ENCODE measurements around the gene GLRA2.

DNA sequence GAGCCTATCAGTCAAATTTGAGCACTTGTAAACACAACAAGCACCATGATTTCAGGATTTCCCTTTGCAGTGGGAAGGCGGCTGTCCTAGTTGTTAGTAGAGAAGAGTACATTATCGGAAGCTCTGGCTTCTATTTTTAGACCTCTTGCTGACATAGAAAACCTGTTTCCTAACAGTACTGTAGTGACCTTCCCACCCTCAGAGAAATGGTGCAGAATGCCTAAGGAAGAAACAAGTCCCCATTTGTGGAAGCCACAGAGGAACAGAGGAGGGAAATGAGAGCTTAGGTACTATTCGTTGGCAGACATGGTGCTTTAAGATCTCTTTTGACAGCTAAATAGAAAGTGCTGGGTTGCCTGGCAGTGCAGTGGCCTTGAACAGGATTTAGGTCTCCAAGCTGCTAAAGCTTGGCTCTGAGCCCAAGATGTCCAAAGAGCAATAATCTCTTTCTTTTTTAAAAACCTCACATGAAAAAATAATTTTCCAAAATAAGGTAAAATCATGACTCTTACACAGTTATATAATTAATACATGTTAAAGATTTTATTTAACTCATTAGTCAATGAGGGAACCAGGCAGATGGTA, 24.9 kb downstream of the GLRA2 start:
- TF ChIP-seq, protein P1, sequence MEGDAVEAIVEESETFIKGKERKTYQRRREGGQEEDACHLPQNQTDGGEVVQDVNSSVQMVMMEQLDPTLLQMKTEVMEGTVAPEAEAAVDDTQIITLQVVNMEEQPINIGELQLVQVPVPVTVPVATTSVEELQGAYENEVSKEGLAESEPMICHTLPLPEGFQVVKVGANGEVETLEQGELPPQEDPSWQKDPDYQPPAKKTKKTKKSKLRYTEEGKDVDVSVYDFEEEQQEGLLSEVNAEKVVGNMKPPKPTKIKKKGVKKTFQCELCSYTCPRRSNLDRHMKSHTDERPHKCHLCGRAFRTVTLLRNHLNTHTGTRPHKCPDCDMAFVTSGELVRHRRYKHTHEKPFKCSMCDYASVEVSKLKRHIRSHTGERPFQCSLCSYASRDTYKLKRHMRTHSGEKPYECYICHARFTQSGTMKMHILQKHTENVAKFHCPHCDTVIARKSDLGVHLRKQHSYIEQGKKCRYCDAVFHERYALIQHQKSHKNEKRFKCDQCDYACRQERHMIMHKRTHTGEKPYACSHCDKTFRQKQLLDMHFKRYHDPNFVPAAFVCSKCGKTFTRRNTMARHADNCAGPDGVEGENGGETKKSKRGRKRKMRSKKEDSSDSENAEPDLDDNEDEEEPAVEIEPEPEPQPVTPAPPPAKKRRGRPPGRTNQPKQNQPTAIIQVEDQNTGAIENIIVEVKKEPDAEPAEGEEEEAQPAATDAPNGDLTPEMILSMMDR (IDR thresholded peaks at IDR 0.05; ENCODE audit: low read depth, low read length, missing input control): no peak
- TF ChIP-seq, protein P2, sequence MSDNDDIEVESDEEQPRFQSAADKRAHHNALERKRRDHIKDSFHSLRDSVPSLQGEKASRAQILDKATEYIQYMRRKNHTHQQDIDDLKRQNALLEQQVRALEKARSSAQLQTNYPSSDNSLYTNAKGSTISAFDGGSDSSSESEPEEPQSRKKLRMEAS (IDR thresholded peaks at IDR 0.05): no peak
- TF ChIP-seq JUND (IDR thresholded peaks at IDR 0.05) (no peak), YY1 (IDR thresholded peaks at IDR 0.05) (no peak), TAF1 (conservative IDR thresholded peaks at IDR 0.05) (no peak), RAD21 (IDR thresholded peaks at IDR 0.05) (no peak)
- TF ChIP-seq, protein P3, sequence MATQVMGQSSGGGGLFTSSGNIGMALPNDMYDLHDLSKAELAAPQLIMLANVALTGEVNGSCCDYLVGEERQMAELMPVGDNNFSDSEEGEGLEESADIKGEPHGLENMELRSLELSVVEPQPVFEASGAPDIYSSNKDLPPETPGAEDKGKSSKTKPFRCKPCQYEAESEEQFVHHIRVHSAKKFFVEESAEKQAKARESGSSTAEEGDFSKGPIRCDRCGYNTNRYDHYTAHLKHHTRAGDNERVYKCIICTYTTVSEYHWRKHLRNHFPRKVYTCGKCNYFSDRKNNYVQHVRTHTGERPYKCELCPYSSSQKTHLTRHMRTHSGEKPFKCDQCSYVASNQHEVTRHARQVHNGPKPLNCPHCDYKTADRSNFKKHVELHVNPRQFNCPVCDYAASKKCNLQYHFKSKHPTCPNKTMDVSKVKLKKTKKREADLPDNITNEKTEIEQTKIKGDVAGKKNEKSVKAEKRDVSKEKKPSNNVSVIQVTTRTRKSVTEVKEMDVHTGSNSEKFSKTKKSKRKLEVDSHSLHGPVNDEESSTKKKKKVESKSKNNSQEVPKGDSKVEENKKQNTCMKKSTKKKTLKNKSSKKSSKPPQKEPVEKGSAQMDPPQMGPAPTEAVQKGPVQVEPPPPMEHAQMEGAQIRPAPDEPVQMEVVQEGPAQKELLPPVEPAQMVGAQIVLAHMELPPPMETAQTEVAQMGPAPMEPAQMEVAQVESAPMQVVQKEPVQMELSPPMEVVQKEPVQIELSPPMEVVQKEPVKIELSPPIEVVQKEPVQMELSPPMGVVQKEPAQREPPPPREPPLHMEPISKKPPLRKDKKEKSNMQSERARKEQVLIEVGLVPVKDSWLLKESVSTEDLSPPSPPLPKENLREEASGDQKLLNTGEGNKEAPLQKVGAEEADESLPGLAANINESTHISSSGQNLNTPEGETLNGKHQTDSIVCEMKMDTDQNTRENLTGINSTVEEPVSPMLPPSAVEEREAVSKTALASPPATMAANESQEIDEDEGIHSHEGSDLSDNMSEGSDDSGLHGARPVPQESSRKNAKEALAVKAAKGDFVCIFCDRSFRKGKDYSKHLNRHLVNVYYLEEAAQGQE (IDR thresholded peaks at IDR 0.05): no peak
